Bronchial epithelial cell (primary cell): Measurements from ENCODE around the gene PCSK2. TPM values are rescaled to one million over a fixed set of nuclear protein-coding genes. Genes with fewer than 3 reads are reported as not detected.
A peak's percentile ranks its signal among the peaks of the same experiment; 100 is the strongest.

Source experiments
- DNase-seq: peaks from one replicate; pipeline ENCODE4 v3.0.0-alpha.2; 2010; ENCODE audit warnings: low read depth
- FAIRE-seq: peaks from 2 replicates; lab custom pipeline; 2011; peaks lifted over from hg19 to GRCh38; lab: Jason Lieb, UNC
- H3K27me3 ChIP-seq: 2 replicates; pipeline ENCODE4 v1.5.1; 2011; ENCODE audit warnings: low read length; ENCODE audit not compliant: control insufficient read depth, insufficient read depth
- H3K36me3 ChIP-seq: 2 replicates; pipeline ENCODE4 v1.5.1; 2011; ENCODE audit warnings: low read length; ENCODE audit not compliant: control insufficient read depth, insufficient read depth
- H3K4me3 ChIP-seq: 2 replicates; pipeline ENCODE4 v1.5.1; 2011; ENCODE audit warnings: mild to moderate bottlenecking, low read depth, low read length, control low read depth
- total RNA-seq: library from RNA; depleted of rRNA; stranded (reverse); fragments of >200 nt; gene quantifications from 2 replicates; pipeline ENCODE4 v1.2.1, GENCODE V29; 2014
- TF ChIP-seq, protein P1 (sequence below): IDR thresholded peaks from 2 replicates; pipeline ENCODE4 v1.5.1; 2011; ENCODE audit warnings: mild to moderate bottlenecking, moderate library complexity, low read length, control low read depth, inconsistent platforms; ENCODE audit not compliant: insufficient read depth, severe bottlenecking

PCSK2 gene, protein sequence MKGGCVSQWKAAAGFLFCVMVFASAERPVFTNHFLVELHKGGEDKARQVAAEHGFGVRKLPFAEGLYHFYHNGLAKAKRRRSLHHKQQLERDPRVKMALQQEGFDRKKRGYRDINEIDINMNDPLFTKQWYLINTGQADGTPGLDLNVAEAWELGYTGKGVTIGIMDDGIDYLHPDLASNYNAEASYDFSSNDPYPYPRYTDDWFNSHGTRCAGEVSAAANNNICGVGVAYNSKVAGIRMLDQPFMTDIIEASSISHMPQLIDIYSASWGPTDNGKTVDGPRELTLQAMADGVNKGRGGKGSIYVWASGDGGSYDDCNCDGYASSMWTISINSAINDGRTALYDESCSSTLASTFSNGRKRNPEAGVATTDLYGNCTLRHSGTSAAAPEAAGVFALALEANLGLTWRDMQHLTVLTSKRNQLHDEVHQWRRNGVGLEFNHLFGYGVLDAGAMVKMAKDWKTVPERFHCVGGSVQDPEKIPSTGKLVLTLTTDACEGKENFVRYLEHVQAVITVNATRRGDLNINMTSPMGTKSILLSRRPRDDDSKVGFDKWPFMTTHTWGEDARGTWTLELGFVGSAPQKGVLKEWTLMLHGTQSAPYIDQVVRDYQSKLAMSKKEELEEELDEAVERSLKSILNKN
- total RNA-seq, result not detected in 2 replicates

DNA sequence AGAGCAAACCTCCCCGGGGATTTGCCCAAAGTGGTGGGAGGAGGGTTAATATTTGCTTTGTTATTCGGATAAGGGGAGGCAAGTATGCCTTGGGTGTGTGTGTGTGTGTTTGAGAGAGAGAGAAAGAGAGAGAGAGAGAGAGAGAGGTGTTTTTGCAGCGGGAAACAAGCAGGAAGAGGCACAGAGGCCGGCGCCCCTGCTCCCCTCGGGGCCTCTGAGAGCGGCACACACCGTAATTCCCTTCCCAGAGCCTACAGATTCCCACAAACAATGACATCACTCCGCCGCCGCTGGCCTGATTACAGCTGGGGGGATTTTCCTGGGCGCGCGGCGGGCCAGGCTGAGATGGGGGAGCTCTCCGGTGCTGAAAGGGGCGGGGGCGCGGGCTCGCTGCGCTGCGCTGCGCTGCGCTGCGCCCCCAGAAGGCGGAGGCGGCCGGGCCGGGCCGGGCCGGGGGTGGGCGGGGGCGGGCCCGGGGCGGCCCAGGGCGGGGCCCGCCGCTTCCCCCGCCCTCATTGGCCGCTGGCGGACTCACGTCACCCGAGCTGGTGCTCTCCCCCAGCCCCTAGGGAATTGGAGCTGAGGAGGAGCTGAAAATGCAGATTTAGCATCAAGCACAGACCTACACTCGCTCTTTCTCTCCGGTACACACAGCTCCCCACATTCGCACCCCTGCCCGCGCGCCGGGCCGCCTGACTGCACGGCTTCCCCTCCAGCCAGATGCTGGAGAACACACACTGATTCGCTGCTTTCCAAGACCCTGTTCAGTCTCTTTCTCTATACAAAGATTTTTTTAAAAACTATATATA, at the start of gene PCSK2:
PCSK2 (plus strand) TSS at position 631 of the 809 bp plus-strand sequence. CDS start 266 bp downstream, outside the sequence.
- H3K4me3 ChIP-seq, result no peak within 1 kb of the TSS
- H3K36me3 ChIP-seq, result no peaks in the 10 kb centered on the region
- DNase-seq (peak; percentile 1), FAIRE-seq (no peak)
- H3K27me3 ChIP-seq, result peaks cover 15% of the 10 kb centered on the region
- TF ChIP-seq, protein P1, sequence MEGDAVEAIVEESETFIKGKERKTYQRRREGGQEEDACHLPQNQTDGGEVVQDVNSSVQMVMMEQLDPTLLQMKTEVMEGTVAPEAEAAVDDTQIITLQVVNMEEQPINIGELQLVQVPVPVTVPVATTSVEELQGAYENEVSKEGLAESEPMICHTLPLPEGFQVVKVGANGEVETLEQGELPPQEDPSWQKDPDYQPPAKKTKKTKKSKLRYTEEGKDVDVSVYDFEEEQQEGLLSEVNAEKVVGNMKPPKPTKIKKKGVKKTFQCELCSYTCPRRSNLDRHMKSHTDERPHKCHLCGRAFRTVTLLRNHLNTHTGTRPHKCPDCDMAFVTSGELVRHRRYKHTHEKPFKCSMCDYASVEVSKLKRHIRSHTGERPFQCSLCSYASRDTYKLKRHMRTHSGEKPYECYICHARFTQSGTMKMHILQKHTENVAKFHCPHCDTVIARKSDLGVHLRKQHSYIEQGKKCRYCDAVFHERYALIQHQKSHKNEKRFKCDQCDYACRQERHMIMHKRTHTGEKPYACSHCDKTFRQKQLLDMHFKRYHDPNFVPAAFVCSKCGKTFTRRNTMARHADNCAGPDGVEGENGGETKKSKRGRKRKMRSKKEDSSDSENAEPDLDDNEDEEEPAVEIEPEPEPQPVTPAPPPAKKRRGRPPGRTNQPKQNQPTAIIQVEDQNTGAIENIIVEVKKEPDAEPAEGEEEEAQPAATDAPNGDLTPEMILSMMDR, result no peak

DNA sequence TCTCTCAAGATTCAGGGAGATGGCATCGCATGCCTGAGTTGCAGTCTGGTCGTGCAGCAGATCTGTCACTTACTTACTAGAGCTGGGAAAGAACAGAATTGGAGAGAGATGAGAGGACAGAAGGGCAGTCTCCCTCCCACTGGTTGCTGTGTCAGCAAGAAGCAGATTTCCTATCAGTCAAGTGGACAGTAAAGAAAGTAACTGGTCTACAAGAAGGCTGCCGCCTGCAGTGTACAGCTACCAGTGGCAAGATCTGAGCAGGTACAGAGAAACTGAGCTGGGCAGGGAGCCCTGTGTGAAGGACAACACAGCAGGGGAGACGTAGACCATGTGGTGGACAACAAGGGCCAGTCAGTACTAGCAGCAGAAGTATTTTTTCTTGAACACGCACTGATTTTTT, 49.5 kb upstream of the PCSK2 start:
- Histone ChIP-seq H3K4me3 (no peak overlapping the region), H3K36me3 (no peaks in the 10 kb centered on the region), H3K27me3 (no peaks in the 10 kb centered on the region)
- FAIRE-seq (no peak), DNase-seq (no peak)
- TF ChIP-seq, protein P1, result no peak

DNA sequence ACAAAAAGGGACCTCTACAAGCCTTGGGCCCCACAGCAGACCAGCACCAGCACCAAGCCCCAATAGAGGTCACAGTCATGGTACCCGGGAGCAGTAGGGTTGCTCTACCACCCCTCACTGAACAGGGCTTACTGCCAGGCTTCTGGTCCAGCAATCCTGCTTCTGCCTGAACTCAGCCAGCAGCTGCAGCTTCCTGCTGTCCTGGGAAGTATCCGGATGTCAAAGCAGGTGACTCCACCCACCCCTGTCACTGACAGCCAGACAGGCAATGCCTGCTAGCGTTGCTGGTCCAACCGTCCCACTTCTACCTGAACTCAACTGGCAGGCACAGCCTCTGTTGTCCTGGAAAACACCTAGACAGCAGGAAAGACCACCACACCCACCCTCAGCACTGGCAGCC, 47.0 kb upstream of the PCSK2 start:
- Histone ChIP-seq H3K4me3 (no peak overlapping the region), H3K27me3 (no peaks in the 10 kb centered on the region), H3K36me3 (no peaks in the 10 kb centered on the region)
- TF ChIP-seq, protein P1, result no peak
- DNase-seq, result no peak
- FAIRE-seq, result no peak

DNA sequence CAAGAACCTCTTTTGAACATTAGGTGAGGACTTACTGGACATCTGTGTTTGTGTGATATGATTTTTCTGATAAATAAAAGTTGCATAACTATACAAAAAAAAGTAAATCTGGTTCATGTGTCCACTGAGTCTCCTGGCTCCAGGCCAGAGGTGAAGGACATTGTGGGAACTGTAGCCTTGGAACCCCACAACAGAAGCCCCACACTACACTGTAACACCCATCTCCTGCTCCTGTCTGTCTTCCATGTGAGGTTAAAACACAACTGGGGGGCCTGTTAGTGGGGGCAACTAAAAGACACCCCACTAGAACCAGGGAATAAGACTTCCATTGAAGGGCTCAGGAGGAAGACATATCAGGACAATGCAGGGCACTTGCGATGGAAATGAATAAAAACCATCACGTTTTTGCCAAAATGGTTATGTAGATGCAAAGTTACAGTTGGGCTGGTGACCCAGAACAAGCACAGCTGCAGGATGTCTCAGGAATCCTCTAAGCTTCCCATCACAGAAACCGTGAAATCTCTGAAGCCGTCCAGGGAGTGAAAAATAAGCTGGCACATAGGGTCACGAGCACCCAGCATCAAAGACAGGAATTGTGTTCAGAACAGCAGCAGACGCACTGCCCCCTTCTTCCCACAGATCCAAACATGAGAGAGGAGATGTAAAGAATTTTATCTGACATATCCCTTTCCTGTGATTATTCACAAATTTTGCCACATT, 36.7 kb upstream of the PCSK2 start:
- DNase-seq (no peak), FAIRE-seq (no peak)
- no peak overlapping the region for H3K4me3 ChIP-seq
- TF ChIP-seq, protein P1, result no peak
- no peaks in the 10 kb centered on the region for H3K27me3 ChIP-seq
- no peaks in the 10 kb centered on the region for H3K36me3 ChIP-seq

DNA sequence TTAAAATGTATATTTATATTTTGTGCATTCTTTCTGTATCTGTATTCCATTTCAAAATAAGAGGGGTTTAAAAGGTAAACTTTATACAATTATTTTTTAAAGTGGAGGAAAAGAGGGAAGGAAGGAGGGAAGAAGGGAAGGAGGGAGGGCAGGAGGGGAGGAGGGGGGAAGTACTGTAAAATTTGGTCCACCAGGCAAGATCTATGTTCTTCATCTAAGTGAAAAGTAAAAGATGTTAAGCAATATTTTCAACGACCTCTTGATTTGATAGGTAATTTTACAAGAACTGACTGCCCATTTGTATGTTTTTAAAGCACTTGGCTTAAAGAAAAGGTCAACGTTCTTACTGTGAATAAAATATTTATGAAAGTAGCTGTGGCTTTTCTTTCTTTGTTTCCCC, 29.8 kb upstream of the PCSK2 start:
- TF ChIP-seq, protein P1, result no peak
- FAIRE-seq, result no peak
- no peak for DNase-seq
- no peaks in the 10 kb centered on the region for H3K36me3 ChIP-seq
- H3K27me3 ChIP-seq, result no peaks in the 10 kb centered on the region
- H3K4me3 ChIP-seq, result no peak overlapping the region
